Measurements from ENCODE around the gene COBL. TPM values are rescaled to one million over a fixed set of nuclear protein-coding genes. Genes with fewer than 3 reads are reported as not detected.

COBL gene
- polyA plus RNA-seq, 1 donor = 117 TPM

GRCh38 chr7:51234609-51235308, 81.8 kb downstream of the COBL start:
- no peak for DNase-seq (ENCODE audit: low read depth)

- DNase-seq (ENCODE audit: low read depth) = no peak
Observed at GRCh38 chr7:51234139-51234538, 82.5 kb downstream of the COBL start.

- DNase-seq (ENCODE audit: low read depth) = no peak
Observed at GRCh38 chr7:51233374-51233773, 83.2 kb downstream of the COBL start.

- no peak for DNase-seq (ENCODE audit: low read depth)
Observed at GRCh38 chr7:51230723-51231122, 85.9 kb downstream of the COBL start.

- DNase-seq (ENCODE audit: low read depth) = no peak
Observed at GRCh38 chr7:51230324-51230625, 86.3 kb downstream of the COBL start.

GRCh38 chr7:51229620-51230323, 86.8 kb downstream of the COBL start:
- no peak for DNase-seq (ENCODE audit: low read depth)

GRCh38 chr7:51229106-51229537, 87.5 kb downstream of the COBL start:
- DNase-seq (ENCODE audit: low read depth) = no peak

- no peak for DNase-seq (ENCODE audit: low read depth)
Observed at GRCh38 chr7:51228386-51228958, 88.1 kb downstream of the COBL start.

- no peak for DNase-seq (ENCODE audit: low read depth)
Observed at GRCh38 chr7:51227861-51228260, 88.7 kb downstream of the COBL start.

- no peak for DNase-seq (ENCODE audit: low read depth)
Observed at GRCh38 chr7:51226916-51227535, 89.6 kb downstream of the COBL start.

GRCh38 chr7:51226063-51226755, 90.4 kb downstream of the COBL start:
- DNase-seq (ENCODE audit: low read depth) = no peak

- DNase-seq (ENCODE audit: low read depth) = no peak
Observed at GRCh38 chr7:51224811-51225595, 91.6 kb downstream of the COBL start.

- no peak for DNase-seq (ENCODE audit: low read depth)
Observed at GRCh38 chr7:51223505-51223904, 93.1 kb downstream of the COBL start.

GRCh38 chr7:51222916-51223315, 93.7 kb downstream of the COBL start:
- DNase-seq (ENCODE audit: low read depth) = no peak

- no peak for DNase-seq (ENCODE audit: low read depth)
Observed at GRCh38 chr7:51220226-51220625, 96.4 kb downstream of the COBL start.

GRCh38 chr7:51219261-51219988, 97.2 kb downstream of the COBL start:
- no peak for DNase-seq (ENCODE audit: low read depth)

- DNase-seq (ENCODE audit: low read depth) = no peak
Observed at GRCh38 chr7:51217804-51218203, 98.8 kb downstream of the COBL start.

- no peak for DNase-seq (ENCODE audit: low read depth)
Observed at GRCh38 chr7:51214098-51214497, 102.5 kb downstream of the COBL start.

- no peak for DNase-seq (ENCODE audit: low read depth)
Observed at GRCh38 chr7:51213618-51214017, 103.0 kb downstream of the COBL start.

GRCh38 chr7:51210766-51211165, 105.8 kb downstream of the COBL start:
- DNase-seq (ENCODE audit: low read depth) = no peak

- DNase-seq (ENCODE audit: low read depth) = no peak
Observed at GRCh38 chr7:51209426-51209825, 107.2 kb downstream of the COBL start.

All from forelimb muscle (tissue), 1 donor.